GM23248 (cell line): ENCODE measurements around the gene INTS15.

Experiments used
- EZH2 ChIP-seq: fragments of 200-600 bp; sonication (generic); IDR thresholded peaks from 2 replicates; pipeline ENCODE4 v1.6.1; 2018; ENCODE audit warnings: antibody characterized with exemption, mild to moderate bottlenecking; ENCODE audit not compliant: insufficient read depth, poor library complexity, severe bottlenecking
- EZH2phosphoT487 ChIP-seq: fragments of 200-600 bp; sonication (generic); IDR thresholded peaks from 2 replicates; pipeline ENCODE4 v1.6.1; 2018; ENCODE audit warnings: antibody characterized with exemption, moderate library complexity, mild to moderate bottlenecking, low read depth; ENCODE audit not compliant: insufficient read depth

GRCh38 chr7:6545398-6546126 lies 44.3 kb upstream of the INTS15 start:
- no peak for TF ChIP-seq EZH2
- TF ChIP-seq EZH2phosphoT487, result no peak
